GM08714 (cell line): ENCODE data around the gene CD302.

Experiments
- H3K4me3 ChIP-seq: fragments of 200-500 bp; sonication (Bioruptor generic); 2 replicates; pipeline ENCODE4 v1.5.1; 2014; ENCODE audit warnings: mild to moderate bottlenecking, low read length, inconsistent platforms
- ZNF274 ChIP-seq: IDR thresholded peaks from 2 replicates; pipeline ENCODE4 v1.6.1; 2012; ENCODE audit warnings: mild to moderate bottlenecking, low read depth, low read length

The CD302 gene

GRCh38 chr2:159783556-159783955 is 14.5 kb downstream of the CD302 start:
- H3K4me3 ChIP-seq: no peak overlapping the region
- TF ChIP-seq ZNF274: no peak

DNA sequence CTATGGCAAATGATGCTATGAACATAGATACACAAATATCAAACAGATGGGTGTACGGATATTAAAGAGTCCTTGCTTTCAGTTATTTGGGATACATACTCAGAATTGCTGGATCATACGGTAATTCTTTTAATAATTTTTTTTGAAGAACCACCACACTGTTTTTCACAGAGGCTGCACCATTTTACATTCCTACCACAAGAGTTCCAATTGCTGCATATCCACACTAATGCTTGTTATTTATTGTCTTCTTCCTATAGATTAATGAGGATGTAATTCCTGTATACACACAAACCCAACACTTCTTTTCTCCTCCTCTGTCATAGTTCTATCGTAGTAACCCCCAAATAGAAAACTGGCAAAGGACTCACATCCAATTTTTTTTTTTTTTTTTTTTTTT is 21.7 kb downstream of the CD302 start:
- H3K4me3 ChIP-seq: no peak overlapping the region
- TF ChIP-seq ZNF274: no peak

GRCh38 chr2:159775021-159775420 is 23.0 kb downstream of the CD302 start:
- TF ChIP-seq ZNF274: no peak
- H3K4me3 ChIP-seq: no peak overlapping the region

DNA sequence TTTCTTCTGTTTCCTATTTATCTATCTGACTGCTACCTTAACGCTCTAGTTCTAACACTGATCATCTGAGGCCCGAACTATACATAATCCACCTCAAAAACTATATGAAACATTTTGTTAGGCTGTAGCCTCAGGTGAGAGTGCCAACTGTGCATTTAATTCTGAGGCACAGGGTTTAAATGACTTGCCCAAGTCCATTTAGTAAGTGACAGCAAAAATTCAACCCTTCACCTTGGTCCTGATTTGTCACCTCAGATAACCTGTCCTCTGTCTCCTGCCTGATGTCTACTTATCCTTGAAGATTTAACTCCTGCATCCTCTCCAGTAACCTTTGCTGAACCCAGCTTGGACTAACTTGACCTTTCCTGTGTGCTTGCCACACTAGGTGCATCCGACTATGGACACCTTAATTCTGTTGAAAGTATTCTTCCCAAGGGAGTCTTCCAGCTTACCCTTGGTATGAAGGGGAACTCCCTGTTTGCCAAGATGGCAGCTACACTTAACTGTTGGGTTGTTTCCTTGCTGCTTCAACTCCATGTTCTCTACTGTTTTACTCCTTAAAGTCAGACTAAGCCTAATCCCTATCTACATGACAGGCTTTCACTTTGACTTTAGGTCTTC is 23.5 kb downstream of the CD302 start:
- TF ChIP-seq ZNF274: no peak
- no peak overlapping the region for H3K4me3 ChIP-seq

DNA sequence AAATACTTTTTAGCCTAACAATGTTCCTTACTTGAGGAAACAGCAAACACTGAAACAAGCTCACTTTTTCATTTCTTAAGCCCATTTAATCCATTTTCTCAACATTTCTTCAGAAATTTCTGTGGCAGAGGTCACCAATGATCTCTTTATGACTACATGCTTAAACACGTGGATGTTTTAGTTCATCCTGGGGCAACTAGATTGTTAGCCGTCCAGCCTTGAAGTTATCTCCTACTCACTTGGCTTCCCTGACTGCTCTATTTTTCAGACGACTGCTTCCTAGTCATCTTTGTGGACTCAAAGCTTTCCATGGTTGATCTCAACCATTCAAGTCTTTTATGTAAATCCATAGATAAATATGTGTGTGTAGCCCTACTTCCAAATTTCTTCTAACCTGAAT is 24.1 kb downstream of the CD302 start:
- H3K4me3 ChIP-seq: no peak overlapping the region
- TF ChIP-seq ZNF274: no peak

DNA sequence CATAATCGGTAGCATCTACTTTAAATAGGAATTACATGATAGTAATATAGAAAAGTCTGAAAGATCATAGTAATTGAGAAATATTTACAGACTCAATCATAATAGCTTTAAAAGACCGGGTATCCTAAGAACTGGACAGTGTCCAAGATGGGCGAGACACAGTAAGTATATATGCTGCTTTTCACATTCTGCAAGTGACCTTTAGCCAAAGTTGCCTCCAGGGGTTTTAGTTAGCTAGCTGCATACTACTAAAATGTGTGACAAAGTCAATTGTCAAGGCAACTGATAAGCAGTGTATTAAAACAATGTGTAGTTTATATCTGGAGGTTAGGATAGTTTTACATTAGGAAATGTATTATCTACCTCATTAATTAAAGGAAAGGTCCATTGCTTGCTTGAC is 24.6 kb downstream of the CD302 start:
- no peak for TF ChIP-seq ZNF274
- H3K4me3 ChIP-seq: no peak overlapping the region

- no peak for TF ChIP-seq ZNF274
- H3K4me3 ChIP-seq: no peak overlapping the region
Observed at GRCh38 chr2:159769147-159769546, 28.9 kb downstream of the CD302 start.

DNA sequence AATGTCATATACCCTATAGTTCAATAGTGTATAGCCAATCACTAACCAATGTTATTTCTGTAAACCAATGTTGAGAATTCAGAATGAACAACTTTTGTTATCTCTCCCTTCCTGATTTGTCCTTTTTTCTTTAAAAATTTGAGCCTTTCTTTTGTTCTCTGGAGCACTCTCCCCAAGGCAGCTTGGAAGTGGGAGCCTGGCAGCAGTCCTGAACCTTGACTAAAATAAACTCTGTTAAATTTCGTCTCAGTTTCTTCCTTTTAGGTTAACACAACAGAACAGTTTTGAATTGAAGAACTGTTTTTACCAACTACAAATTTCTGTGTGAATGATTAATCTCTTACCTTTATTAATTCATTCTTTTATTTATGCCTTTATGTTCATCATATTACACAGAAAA is 35.9 kb downstream of the CD302 start:
- no peak overlapping the region for H3K4me3 ChIP-seq
- TF ChIP-seq ZNF274: no peak

GRCh38 chr2:159760326-159760725 is 37.7 kb downstream of the CD302 start:
- H3K4me3 ChIP-seq: no peak overlapping the region
- TF ChIP-seq ZNF274: no peak

DNA sequence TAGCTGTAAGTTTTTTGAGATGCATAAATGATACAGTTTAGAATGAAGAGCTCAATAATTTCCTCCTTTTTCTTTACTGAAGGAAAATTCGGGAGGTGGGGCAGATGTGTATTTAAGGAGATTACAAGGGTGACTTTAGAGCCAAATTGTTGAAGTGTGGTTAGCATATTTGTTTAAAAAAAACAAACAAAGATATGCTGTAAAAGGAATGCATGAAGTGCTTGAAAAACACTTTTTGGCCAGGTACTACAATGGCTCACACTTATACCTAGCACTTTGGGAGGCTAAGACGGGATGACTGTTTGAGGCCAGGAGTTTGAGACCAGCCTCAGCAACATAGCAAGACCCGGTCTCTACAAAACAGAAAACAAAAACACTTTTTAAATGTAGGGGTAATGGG is 38.4 kb downstream of the CD302 start:
- TF ChIP-seq ZNF274: no peak
- H3K4me3 ChIP-seq: no peak overlapping the region

DNA sequence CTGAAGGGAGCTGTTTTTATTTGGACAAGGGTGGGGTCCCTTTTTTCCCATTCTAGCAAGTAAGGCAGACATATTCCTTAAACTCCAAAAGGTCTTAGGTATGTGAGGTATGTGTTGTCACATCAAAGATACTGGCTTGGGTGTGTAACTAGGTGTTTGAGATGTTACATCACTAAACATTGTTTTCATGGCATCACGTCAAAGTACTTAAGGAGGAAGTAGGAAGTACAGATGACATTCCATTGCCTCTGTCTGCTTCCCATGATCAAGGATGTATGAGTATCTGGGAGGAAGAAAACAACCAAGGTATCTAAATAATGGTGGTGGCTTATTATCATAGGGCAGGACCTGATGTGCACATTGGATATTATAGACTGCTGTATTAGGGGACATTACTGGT is 39.3 kb downstream of the CD302 start:
- TF ChIP-seq ZNF274: no peak
- H3K4me3 ChIP-seq: no peak overlapping the region

- H3K4me3 ChIP-seq: no peak overlapping the region
- no peak for TF ChIP-seq ZNF274
Observed at GRCh38 chr2:159758239-159758638, 39.8 kb downstream of the CD302 start.

DNA sequence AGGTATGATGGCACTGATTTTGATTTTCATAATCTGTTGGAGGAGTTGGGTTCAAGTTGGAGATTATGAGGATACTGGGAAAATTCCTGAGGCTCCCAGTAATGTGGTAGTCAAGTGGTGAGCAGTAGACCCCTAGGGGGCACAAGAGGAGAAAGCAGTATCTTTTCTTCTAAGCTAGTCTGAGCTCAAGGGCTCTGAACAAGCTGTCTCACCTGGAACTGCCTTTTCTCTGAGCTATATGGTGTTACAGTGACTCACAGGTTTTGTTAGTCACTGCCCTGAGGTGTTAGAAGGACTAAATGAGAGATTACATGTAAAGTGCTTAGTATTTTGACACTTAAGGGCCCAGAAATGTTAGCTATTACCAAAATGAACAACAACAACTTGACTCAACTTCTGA is 42.2 kb downstream of the CD302 start:
- no peak for TF ChIP-seq ZNF274
- no peak overlapping the region for H3K4me3 ChIP-seq

- no peak for TF ChIP-seq ZNF274
- H3K4me3 ChIP-seq: no peak overlapping the region
Observed at GRCh38 chr2:159755014-159755413, 43.0 kb downstream of the CD302 start.

DNA sequence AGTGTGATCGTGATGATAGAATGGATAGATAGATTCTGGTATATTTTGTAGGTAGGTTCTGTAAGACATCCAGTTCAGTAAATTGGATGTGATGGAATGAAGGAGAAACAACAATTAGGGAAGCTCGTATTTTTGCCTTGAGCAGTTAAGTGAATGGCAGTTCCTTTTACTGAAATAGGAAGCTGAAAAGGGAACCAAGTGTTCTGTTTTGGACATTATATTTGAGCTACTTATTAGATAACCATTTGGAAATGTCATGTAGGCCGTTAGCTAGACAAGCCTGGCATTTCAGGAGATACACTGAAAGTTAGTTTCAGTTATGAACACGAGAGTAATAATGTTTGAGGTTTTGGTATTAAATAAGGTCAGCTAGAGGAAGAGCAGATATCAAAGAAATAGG is 44.2 kb downstream of the CD302 start:
- H3K4me3 ChIP-seq: no peak overlapping the region
- TF ChIP-seq ZNF274: no peak

GRCh38 chr2:159750873-159751272 is 47.1 kb downstream of the CD302 start:
- no peak for TF ChIP-seq ZNF274
- no peak overlapping the region for H3K4me3 ChIP-seq
